ENCODE measurements around the gene NCAN. TPM values are rescaled to one million over a fixed set of nuclear protein-coding genes. Genes with fewer than 3 reads are reported as not detected.

Gene NCAN
- total RNA-seq, result under 1 TPM in 3 of 9 donors, not detected in 6; 0.06 to 0.42 (median 0.14) TPM
- polyA plus RNA-seq, result under 1 TPM in 2 of 3 donors, not detected in 1; 0.08 to 0.11 TPM
- long read RNA-seq, donor 1, result 0 reads
- long read RNA-seq, donor 2, result 0 reads
- long read RNA-seq, donor 3, result 0 reads
- long read RNA-seq, donor 4, result 0 reads
- long read RNA-seq, donor 5, result 0 reads
- long read RNA-seq, donor 6, result 0 reads
- long read RNA-seq, donor 7, result 0 reads
- long read RNA-seq, donor 8, result 0 reads
- long read RNA-seq, donor 9, partial matches to known transcripts, result 21 of 21 reads
- long read RNA-seq, donor 9, other reads (novel, unspliced or antisense), result 0 of 21 reads
- long read RNA-seq, donor 10, result 0 reads

DNA sequence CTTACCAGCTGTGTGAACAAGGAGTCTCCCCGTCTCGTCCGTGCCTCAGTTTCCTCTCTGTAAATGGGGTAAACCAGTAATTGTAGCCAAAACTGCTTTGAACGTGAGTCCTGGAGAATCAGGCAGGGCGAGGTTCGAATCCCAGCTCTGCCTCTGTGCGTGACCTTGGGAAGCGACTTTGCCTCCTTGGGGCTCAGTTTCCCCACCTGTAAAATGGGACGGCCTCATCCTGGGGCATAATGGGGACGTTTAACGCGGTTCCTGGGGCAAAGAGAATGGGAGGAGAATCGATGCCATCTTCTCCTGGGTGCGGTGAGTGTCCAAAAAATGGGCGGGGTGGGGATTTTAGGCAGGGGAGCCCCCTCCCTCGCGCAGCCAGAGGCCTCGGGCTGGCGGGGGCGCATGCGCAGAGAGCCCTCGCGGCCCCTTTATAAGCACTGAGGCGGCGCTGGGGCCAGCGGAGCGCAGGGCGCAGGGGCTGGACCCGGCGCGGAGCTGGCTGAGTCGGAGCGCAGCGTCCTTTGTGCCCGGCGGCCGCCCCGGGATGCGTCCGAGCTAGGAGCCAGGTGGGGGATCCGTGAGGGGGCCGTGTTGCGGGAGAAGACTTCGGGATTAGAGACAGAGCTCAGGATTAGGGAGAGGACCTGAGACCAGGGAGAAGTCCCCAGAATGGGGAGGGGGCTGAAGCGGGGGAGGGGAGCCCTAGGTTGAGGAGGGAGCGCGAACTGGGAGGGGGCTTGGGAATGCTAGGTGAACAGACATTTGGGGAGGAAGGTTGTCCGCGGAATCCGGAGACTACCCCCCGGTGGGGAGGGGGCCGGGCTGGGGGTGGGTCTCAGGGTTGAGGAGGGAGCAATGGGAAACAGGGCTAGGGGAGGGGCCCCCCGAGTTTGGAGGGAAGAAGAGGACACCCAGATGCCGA, at the start of gene NCAN:
NCAN (plus strand) TSS at position 460 of the 922 bp plus-strand sequence. CDS start 4,996 bp downstream, outside the sequence.
- Histone ChIP-seq H3K27me3 (peaks cover 33% of the 10 kb centered on the region), H3K27ac (no peak within 1 kb of the TSS)
- DNase-seq, result no peak

DNA sequence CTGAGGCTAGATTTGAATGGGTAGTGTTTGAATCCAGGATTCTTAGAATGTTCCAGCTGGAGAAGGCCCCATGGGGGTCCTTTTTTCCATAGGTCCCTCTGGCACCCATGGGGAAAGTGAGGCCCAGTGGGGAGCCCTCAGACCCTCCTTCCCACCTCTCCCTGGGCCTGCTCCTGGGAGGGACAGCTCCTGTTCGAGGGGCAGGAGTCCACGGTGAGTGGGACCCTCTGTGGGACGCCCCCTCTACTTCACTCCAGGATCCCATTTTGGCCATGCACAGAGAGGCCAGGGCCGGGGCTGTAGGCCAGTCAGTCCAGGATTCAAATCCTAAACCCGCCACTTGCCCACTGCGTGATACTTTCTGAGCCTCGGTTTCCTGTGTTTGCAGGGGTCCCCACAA, 49.3 kb upstream of the NCAN start:
- no peak overlapping the region for H3K4me3 ChIP-seq
- DNase-seq, result no peak
- intact Hi-C loops (cut with DNase I), result no loop called here
- WGBS, 4 donors, result 84 to 94% (median 92%) methylated on average over 5 to 7 of the region's 7 CpGs
- no peak for TF ChIP-seq POLR2A (IDR thresholded peaks at IDR 0.05)
- TF ChIP-seq, protein P1, sequence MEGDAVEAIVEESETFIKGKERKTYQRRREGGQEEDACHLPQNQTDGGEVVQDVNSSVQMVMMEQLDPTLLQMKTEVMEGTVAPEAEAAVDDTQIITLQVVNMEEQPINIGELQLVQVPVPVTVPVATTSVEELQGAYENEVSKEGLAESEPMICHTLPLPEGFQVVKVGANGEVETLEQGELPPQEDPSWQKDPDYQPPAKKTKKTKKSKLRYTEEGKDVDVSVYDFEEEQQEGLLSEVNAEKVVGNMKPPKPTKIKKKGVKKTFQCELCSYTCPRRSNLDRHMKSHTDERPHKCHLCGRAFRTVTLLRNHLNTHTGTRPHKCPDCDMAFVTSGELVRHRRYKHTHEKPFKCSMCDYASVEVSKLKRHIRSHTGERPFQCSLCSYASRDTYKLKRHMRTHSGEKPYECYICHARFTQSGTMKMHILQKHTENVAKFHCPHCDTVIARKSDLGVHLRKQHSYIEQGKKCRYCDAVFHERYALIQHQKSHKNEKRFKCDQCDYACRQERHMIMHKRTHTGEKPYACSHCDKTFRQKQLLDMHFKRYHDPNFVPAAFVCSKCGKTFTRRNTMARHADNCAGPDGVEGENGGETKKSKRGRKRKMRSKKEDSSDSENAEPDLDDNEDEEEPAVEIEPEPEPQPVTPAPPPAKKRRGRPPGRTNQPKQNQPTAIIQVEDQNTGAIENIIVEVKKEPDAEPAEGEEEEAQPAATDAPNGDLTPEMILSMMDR (IDR thresholded peaks at IDR 0.05), result no peak
- no peaks in the 10 kb centered on the region for H3K27me3 ChIP-seq
- H3K9me3 ChIP-seq (replicated peaks in 1 of 3), result no peaks in the 10 kb centered on the region
- no peaks in the 10 kb centered on the region for H3K4me1 ChIP-seq (replicated peaks in 1 of 2)
- no peak overlapping the region for H3K27ac ChIP-seq
- no peaks in the 10 kb centered on the region for H3K36me3 ChIP-seq (replicated peaks in 1 of 2)

More for the DNA sequence above, at the start of gene NCAN:
- no peaks in the 10 kb centered on the region for H3K36me3 ChIP-seq (replicated peaks in 1 of 2)
- intact Hi-C loops (cut with DNase I), result no loop called here
- no peak within 1 kb of the TSS for H3K4me3 ChIP-seq
- H3K4me1 ChIP-seq (replicated peaks in 1 of 2), result no peaks in the 10 kb centered on the region
- no peak for TF ChIP-seq POLR2A (IDR thresholded peaks at IDR 0.05)
- TF ChIP-seq, protein P1 (IDR thresholded peaks at IDR 0.05), result no peak
- WGBS, 4 donors, result 6 to 14% (median 10%) methylated on average over 16 to 54 of the region's 54 CpGs
- H3K9me3 ChIP-seq (replicated peaks in 1 of 3), result no peaks in the 10 kb centered on the region

DNA sequence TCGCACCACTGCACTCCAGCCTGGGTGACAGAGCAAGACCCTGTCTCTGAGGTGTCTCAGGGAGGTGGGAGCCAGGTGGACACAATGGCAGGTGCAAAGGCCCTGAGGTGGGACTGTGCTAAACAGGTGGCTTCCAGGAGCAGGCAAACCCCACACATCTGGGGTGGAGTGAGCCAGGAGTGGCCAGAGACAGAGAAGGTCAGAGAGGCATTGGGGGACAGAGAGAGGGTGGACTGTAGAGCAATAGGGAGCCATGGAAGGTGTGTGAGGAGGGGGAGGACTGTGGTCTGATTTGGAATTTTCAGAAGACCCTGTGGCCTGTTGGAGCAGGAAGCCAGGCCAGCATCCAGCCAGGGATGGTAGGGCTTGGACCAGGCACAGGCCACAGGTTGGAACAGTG, 46.4 kb upstream of the NCAN start:
- H3K4me3 ChIP-seq, result no peak overlapping the region
- no peaks in the 10 kb centered on the region for H3K9me3 ChIP-seq (replicated peaks in 1 of 3)
- no peak overlapping the region for H3K27ac ChIP-seq
- 86 to 100% (median 100%) methylated on average over 1 of the region's 1 CpG for WGBS, 4 donors
- intact Hi-C loops (cut with DNase I), result no loop called here
- H3K4me1 ChIP-seq (replicated peaks in 1 of 2), result peaks cover 3 to 8% of the 10 kb centered on the region in 2 donors
- no peaks in the 10 kb centered on the region for H3K27me3 ChIP-seq
- TF ChIP-seq POLR2A (IDR thresholded peaks at IDR 0.05), result no peak
- TF ChIP-seq, protein P1 (IDR thresholded peaks at IDR 0.05), result no peak
- no peaks in the 10 kb centered on the region for H3K36me3 ChIP-seq (replicated peaks in 1 of 2)
- DNase-seq, result no peak

DNA sequence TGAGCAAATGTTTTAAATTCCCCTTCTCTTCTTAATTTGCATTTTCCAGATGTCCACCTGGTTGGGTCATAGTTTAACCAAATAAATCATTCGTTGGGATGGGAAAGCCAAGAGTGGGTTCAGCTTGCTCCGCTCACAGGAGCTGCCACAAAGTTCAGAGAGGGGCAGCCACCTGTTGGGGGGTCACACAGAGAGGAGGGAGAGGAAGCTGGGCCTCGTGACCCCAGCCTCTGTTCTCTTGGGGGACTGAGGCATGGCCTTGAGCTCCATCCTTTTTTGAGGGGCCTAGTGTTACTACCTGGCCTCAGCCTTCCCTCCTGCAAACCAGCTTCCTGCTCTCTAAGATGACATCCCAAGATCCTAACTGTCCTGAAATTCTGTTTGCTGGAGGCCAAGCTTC, 44.1 kb upstream of the NCAN start:
- Histone ChIP-seq H3K36me3 (replicated peaks in 1 of 2) (no peaks in the 10 kb centered on the region), H3K27me3 (no peaks in the 10 kb centered on the region), H3K4me1 (replicated peaks in 1 of 2) (peaks cover 3 to 10% of the 10 kb centered on the region in 2 donors), H3K9me3 (replicated peaks in 1 of 3) (no peaks in the 10 kb centered on the region), H3K4me3 (no peak overlapping the region), H3K27ac (no peak overlapping the region)
- no peak for TF ChIP-seq POLR2A (IDR thresholded peaks at IDR 0.05)
- TF ChIP-seq, protein P1 (IDR thresholded peaks at IDR 0.05), result no peak
- intact Hi-C loops (cut with DNase I), result no loop called here
- 69 to 92% (median 91%) methylated on average over 3 of the region's 3 CpGs for WGBS, 4 donors
- no peak for DNase-seq
